Rectal smooth muscle tissue (tissue), 1 donor: ENCODE results near the gene LGALS9B.
"Not testable (repeated sequence)": the region's sequence is repeated elsewhere in the genome, so short reads cannot be mapped to it uniquely, and the experiment has no call there.

Experiments
- H3K27ac ChIP-seq: one replicate; pipeline ENCODE4 v1.7.0; 2013; ENCODE audit warnings: low read depth, low read length, inconsistent platforms
- H3K27me3 ChIP-seq: one replicate; pipeline ENCODE4 v1.7.0; 2013; ENCODE audit warnings: low read length; ENCODE audit not compliant: control insufficient read depth, insufficient read depth
- H3K36me3 ChIP-seq: one replicate; pipeline ENCODE4 v1.7.0; 2013; ENCODE audit warnings: low read length; ENCODE audit not compliant: control insufficient read depth, insufficient read depth
- H3K4me1 ChIP-seq: one replicate; pipeline ENCODE4 v1.7.0; 2013; ENCODE audit warnings: low read length; ENCODE audit not compliant: control insufficient read depth, insufficient read depth
- H3K4me3 ChIP-seq: one replicate; pipeline ENCODE4 v1.7.0; 2013; ENCODE audit warnings: low read length
- H3K9ac ChIP-seq: one replicate; pipeline ENCODE4 v1.7.0; 2013; ENCODE audit warnings: low read length

The LGALS9B gene

DNA sequence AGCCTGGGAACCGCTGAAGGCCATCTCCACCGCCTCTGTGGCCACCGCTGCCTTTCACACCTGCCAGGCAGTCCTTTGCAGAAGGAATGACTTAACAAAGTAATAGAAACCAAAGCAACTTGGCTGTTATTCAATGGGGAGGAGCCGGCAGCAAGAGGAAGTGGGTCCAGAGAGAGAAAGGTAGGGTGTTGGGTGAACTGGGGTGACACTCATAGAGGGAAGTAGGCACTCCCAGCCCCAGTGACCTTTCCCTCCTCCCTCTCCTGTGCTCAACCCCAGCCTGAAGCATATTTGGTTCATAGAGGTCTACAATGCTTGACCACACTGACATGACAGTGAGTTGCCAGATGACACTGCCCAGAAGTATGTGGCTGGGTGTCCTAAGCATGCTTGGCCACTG, at the start of gene LGALS9B:
Gene LGALS9B (minus strand): TSS at position 93 of the 400 bp plus-strand sequence. CDS start 69 bp downstream, at position 24.
- H3K36me3 ChIP-seq, H3K27me3 ChIP-seq, H3K27ac ChIP-seq, H3K9ac ChIP-seq, H3K4me3 ChIP-seq, H3K4me1 ChIP-seq: not testable (repeated sequence)

DNA sequence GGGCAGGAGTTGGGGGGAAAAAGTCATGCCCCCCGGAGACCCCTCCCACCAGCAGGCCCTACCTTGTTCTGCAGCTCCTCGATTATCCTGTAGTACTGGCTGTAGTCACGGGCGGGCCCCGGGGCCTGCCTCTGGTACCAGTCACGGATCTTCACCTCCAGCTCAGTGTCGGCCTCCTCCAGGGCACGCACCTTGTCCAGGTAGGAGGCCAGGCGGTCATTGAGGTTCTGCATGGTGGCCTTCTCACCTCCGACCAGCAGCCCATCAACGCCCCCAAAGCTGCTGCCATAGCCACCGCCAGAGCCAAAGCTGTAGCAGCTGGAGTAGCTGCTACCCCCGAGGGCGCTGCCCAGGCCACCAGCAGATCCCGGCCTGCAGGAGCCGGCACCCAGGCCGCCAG, 49.6 kb upstream of the LGALS9B start:
- not testable (repeated sequence) for H3K27ac ChIP-seq, H3K4me3 ChIP-seq, H3K27me3 ChIP-seq, H3K9ac ChIP-seq, H3K4me1 ChIP-seq, H3K36me3 ChIP-seq

DNA sequence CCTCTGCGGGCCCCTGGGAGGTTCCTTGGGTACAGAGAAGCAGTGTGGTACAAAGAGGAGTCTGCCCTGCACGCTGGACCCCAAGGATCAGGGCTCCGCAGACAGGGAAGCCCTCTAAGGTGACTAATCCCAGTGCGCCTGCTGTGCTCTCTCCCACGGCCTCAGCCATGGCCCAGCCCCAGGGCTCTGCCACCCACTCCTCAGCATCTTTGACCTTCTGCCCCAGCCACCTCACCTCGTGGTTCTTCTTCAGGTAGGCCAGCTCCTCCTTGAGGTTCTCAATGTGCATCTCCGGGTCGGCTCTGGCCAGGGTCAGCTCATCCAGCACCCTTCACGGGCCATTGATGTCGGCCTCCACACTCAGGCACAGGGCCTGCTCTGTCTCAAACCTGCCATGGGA, 47.8 kb upstream of the LGALS9B start:
- H3K4me3 ChIP-seq: not testable (repeated sequence)

DNA sequence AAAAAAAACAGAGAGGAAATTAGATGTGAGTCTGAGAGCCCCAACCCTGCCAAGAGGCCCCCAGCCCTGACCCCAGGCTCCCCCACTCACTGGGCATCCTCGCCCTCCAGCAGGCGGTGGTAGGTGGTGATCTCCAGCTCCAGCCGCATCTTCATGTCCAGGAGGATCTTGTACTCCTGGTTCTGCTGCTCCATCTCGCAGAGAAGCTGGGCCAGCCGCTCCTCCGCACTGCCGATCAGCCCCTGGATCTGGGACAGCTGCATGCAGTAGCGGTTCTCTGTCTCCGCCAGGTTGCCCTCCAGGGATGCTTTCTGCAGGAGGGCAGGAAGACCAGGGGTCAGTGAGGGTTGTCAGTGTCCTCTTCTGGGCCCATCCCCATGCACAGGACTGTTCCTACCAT, 46.2 kb upstream of the LGALS9B start:
- H3K36me3 ChIP-seq, H3K9ac ChIP-seq, H3K4me3 ChIP-seq, H3K27ac ChIP-seq, H3K27me3 ChIP-seq, H3K4me1 ChIP-seq: not testable (repeated sequence)

More for the DNA sequence above, 47.8 kb upstream of the LGALS9B start:
- H3K9ac ChIP-seq, H3K27ac ChIP-seq, H3K36me3 ChIP-seq, H3K4me1 ChIP-seq, H3K27me3 ChIP-seq: not testable (repeated sequence)

DNA sequence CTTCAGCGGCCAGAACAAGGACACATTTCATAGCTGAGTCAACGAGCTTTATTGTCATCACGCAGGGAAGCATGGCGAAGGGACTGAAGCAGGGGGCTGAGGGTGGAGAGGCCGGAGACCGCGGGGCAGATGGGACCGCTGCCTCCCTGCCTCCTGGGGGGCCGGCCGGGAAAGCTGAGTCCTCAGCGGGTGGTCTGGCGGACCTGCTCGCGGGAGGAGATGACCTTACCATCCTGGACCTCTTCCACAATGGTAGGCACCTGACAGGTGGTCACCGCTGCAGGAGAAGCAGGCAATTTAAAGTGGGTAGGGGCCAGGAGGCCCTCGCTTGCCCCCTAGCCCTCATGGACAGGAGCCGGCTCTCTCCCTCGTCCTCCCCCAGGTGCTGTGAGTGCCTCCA, 45.0 kb upstream of the LGALS9B start:
- H3K4me3 ChIP-seq, H3K27ac ChIP-seq, H3K4me1 ChIP-seq, H3K36me3 ChIP-seq, H3K27me3 ChIP-seq, H3K9ac ChIP-seq: not testable (repeated sequence)

GRCh38 chr17:20511778-20512177, 44.4 kb upstream of the LGALS9B start:
- not testable (repeated sequence) for H3K36me3 ChIP-seq, H3K4me1 ChIP-seq, H3K4me3 ChIP-seq, H3K9ac ChIP-seq, H3K27me3 ChIP-seq, H3K27ac ChIP-seq

- not testable (repeated sequence) for H3K27ac ChIP-seq, H3K27me3 ChIP-seq, H3K4me3 ChIP-seq, H3K36me3 ChIP-seq, H3K4me1 ChIP-seq, H3K9ac ChIP-seq
These were observed 38.0 kb upstream of the LGALS9B start for GRCh38 chr17:20505333-20505732.

DNA sequence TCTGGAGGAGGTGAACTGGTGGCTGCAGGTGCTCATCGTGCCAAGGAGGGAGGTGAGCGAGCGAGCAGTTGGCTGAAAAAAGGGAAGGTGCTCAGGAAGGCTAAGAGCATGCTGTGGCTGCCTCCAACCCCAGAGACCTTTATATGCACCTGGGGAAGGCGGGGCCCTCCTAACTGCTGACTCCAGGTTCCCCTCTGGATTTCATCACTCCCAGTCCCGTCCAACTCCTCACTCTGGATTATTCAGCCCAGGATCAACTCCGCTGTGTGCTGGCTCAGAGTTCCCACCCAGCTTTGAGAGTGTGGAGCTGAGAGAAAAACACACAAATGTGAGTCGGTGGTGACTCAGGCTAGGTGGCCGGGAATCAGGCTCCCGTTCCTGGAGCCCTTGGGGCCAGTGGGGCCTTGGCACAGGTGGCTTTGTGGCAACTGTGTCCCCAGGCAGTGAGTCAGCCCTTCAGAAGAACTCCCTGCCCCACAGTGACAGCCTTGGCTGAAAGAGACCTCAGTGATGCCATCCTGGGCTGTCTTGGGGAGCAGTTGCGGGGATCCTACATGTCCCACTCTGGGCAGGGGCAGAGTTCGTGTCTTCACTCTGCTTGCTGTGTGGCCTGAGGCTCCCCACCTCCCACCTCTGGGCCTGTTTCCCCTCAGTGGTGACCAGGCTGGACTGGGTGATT, 37.2 kb upstream of the LGALS9B start:
- not testable (repeated sequence) for H3K27ac ChIP-seq, H3K4me1 ChIP-seq, H3K36me3 ChIP-seq, H3K4me3 ChIP-seq, H3K27me3 ChIP-seq, H3K9ac ChIP-seq

GRCh38 chr17:20501896-20502295, 34.6 kb upstream of the LGALS9B start:
- not testable (repeated sequence) for H3K4me3 ChIP-seq, H3K4me1 ChIP-seq, H3K27me3 ChIP-seq, H3K27ac ChIP-seq, H3K36me3 ChIP-seq, H3K9ac ChIP-seq

- not testable (repeated sequence) for H3K4me1 ChIP-seq, H3K4me3 ChIP-seq, H3K36me3 ChIP-seq, H3K27ac ChIP-seq, H3K9ac ChIP-seq, H3K27me3 ChIP-seq
These were observed 33.0 kb upstream of the LGALS9B start for GRCh38 chr17:20500346-20500745.

DNA sequence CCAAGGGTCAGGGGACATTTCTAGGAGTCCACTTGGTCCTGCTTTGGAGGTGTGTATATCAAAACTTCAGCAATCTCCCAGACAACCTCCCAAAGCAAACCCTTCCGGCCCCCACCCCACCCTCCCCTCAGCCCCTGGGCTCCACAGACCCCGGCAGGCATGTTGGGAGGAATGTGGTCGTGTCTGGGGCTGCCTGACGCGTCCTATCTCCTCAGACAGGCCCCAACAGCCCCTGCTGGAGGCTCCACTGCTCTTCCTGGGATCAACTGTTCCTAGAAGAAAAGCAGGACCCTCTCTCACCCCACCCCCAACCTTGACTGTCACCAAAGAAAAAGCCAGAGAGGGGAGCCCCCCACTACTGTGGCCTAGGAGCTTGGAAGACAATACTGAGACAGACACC, 28.1 kb upstream of the LGALS9B start:
- not testable (repeated sequence) for H3K27me3 ChIP-seq, H3K27ac ChIP-seq, H3K4me1 ChIP-seq, H3K36me3 ChIP-seq, H3K4me3 ChIP-seq, H3K9ac ChIP-seq

DNA sequence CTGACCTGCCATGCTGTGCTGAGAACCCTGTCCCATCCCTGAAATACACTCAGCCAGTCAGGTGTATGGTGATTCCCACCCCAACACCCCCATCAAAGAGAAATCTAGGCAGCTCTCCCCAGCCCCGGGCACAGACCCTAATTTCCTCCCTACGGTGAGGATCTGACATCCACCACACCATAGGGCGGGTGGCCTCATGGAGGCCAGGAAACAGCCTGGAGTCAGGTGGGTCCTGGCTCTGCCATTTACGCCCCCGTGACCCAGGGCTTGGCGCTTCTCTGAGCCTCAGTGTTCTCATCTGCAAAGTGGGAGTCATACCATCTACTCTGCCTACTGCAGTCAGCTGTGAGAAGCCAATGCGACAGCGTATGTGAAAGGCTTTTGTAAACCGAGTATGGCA, 27.4 kb upstream of the LGALS9B start:
- H3K27ac ChIP-seq, H3K36me3 ChIP-seq, H3K9ac ChIP-seq, H3K4me1 ChIP-seq, H3K27me3 ChIP-seq, H3K4me3 ChIP-seq: not testable (repeated sequence)

DNA sequence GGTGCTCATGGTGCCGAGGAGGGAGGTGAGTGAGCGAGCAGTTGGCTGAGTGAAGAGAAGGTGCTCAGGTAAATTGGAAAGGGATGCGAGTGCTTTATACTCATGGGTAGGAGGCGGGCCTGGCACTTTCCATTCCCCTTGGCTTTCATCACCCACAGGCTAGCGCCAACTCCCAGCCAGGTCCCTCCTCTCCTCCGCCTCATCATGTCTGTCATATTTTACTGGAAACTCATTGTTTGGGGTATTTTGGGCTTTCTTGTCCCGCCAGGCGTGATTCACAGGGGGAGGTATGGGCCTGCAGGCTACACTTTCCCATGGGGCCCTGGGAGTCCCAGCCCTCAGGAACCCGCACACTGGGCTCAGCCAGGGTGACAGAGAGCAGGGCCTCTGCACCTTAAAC, 26.8 kb upstream of the LGALS9B start:
- not testable (repeated sequence) for H3K4me3 ChIP-seq, H3K9ac ChIP-seq, H3K27me3 ChIP-seq, H3K4me1 ChIP-seq, H3K27ac ChIP-seq, H3K36me3 ChIP-seq
